Testis (tissue), 3 donors: ENCODE data around the gene HRNR. TPM values are rescaled to one million over a fixed set of nuclear protein-coding genes. Genes with fewer than 3 reads are reported as not detected.

ENCODE experiments used
- DNase-seq: peaks from one replicate; pipeline ENCODE4 v3.0.0-alpha.2; 2019
- H3K27ac ChIP-seq, 2 donors: fragments of 200-600 bp; sonication (generic); one replicate each; pipeline ENCODE4 v1.5.1; 2019
- H3K27me3 ChIP-seq: fragments of 200-600 bp; sonication (generic); one replicate; pipeline ENCODE4 v1.5.1; 2019
- H3K36me3 ChIP-seq: fragments of 200-600 bp; sonication (generic); one replicate; pipeline ENCODE4 v1.5.1; 2017; ENCODE audit warnings: low read depth; ENCODE audit errors: missing control alignments
- H3K4me1 ChIP-seq: fragments of 200-600 bp; sonication (generic); one replicate; pipeline ENCODE4 v1.5.1; 2019
- H3K4me3 ChIP-seq, 2 donors: fragments of 200-600 bp; sonication (generic); one replicate each; pipeline ENCODE4 v1.5.1; 2017 to 2019
- H3K9me3 ChIP-seq: fragments of 200-600 bp; sonication (generic); one replicate; pipeline ENCODE4 v1.5.1; 2017
- POLR2A ChIP-seq: fragments of 450-650 bp; IDR thresholded peaks from one replicate; pipeline ENCODE4 v1.6.1; 2017; ENCODE audit warnings: antibody characterized with exemption, mild to moderate bottlenecking, moderate library complexity
- WGBS, 2 donors: methylation state at CpG; one replicate each; pipeline ENCODE4 v1.1.5; 2018; 5-methylcytosine and 5-hydroxymethylcytosine counted together
- intact Hi-C: fragments of 100-400 bp; cut with DNase I; formaldehyde crosslinking; loops from one replicate; pipeline ENCODE4 v1.15.1; 2023; ENCODE audit warnings: low total_unique reads
- polyA plus RNA-seq: library from polyadenylated mRNA; stranded (reverse); fragments of 350-450 nt; fragmentation: Illumina TruSeq; extraction: RNeasy Lipid Tissue Mini Kit (QIAGEN cat#74804); gene quantifications from one replicate; pipeline ENCODE4 v1.2.3, GENCODE V29; 2014; ENCODE audit warnings: low read depth, low replicate concordance; ENCODE audit not compliant: insufficient read depth
- total RNA-seq, 2 donors: library from RNA; depleted of rRNA; stranded (reverse); fragments of >200 nt; gene quantifications; one replicate each; pipeline ENCODE4 v1.2.3, GENCODE V29; 2016
- TF ChIP-seq, protein P1 (sequence below), 3 experiments: fragments of 450-650 bp in 2 of 3; fragments of 200-600 bp in 1 of 3; sonication (generic) in 1 of 3; IDR thresholded peaks; one replicate each; pipeline ENCODE4 v1.5.1; 2016 to 2019; ENCODE audit warnings: antibody characterized with exemption in 3 of 3, mild to moderate bottlenecking in 2 of 3, moderate library complexity in 1 of 3

Gene HRNR
- total and polyA plus RNA-seq, 3 donors from 2014 or later, result 0.06 TPM; not detected in 2

DNA sequence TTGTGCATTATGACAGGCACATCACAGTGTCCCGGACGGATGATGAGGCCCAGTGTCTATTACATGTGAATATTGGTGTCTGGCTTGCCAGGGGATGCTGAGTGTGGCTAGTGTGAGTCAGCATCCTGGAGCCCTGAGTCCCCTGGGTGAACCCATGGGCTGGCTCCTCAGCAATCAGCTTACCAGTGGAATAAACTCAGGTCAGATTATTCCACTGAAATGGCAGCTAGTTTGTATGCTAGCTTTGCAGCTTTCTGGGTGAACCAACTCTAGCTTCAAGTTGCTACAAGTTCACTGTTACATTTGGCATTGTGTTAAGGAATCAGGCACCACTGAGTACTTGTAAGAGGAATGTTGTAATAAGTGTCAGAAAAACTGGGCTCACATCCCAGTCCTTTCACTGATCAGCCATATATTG is 41.0 kb downstream of the HRNR start:
- H3K27ac ChIP-seq, result no peak overlapping the region
- no peaks in the 10 kb centered on the region for H3K27me3 ChIP-seq
- no peak for TF ChIP-seq POLR2A
- TF ChIP-seq, protein P1, sequence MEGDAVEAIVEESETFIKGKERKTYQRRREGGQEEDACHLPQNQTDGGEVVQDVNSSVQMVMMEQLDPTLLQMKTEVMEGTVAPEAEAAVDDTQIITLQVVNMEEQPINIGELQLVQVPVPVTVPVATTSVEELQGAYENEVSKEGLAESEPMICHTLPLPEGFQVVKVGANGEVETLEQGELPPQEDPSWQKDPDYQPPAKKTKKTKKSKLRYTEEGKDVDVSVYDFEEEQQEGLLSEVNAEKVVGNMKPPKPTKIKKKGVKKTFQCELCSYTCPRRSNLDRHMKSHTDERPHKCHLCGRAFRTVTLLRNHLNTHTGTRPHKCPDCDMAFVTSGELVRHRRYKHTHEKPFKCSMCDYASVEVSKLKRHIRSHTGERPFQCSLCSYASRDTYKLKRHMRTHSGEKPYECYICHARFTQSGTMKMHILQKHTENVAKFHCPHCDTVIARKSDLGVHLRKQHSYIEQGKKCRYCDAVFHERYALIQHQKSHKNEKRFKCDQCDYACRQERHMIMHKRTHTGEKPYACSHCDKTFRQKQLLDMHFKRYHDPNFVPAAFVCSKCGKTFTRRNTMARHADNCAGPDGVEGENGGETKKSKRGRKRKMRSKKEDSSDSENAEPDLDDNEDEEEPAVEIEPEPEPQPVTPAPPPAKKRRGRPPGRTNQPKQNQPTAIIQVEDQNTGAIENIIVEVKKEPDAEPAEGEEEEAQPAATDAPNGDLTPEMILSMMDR (IDR thresholded peaks at IDR 0.05), result no peak
- no peaks in the 10 kb centered on the region for H3K36me3 ChIP-seq
- no peak for DNase-seq
- H3K4me3 ChIP-seq, result no peak overlapping the region
- no peaks in the 10 kb centered on the region for H3K9me3 ChIP-seq
- intact Hi-C loops, result loop anchor here (10.0 kb wide), 1 partner anchor 272 kb away; no protein-coding TSS in a partner anchor
- no peaks in the 10 kb centered on the region for H3K4me1 ChIP-seq
- 84 to 89% methylated on average over 2 of the region's 2 CpGs for WGBS, 2 donors

DNA sequence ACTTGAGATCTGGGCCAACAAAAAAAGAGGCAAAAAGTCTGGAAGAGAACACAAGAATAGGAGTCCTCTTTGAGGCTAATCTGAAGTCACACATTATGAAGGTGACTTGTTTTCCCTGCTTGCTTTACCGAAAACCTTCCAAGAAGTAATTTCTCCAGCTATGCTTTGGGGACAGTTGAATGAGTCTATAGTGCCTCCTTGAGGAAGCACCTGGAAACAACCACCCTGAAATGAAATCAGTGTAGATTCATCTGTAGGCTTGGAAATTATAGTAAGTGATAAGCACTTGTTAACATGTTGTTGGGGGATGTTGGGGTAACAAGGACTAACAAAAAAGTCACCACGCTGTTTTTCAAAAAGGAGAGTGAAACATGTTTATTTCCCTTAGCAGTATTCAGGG is 41.6 kb downstream of the HRNR start:
- Histone ChIP-seq H3K27me3 (no peaks in the 10 kb centered on the region), H3K27ac (no peak overlapping the region), H3K4me1 (no peaks in the 10 kb centered on the region), H3K36me3 (no peaks in the 10 kb centered on the region), H3K4me3 (no peak overlapping the region), H3K9me3 (no peaks in the 10 kb centered on the region)
- 71 to 72% methylated on average over 2 of the region's 2 CpGs for WGBS, 2 donors
- DNase-seq, result no peak
- TF ChIP-seq POLR2A, result no peak
- TF ChIP-seq, protein P1 (IDR thresholded peaks at IDR 0.05), result peak in 2 of 3 experiments; percentile 16 to 41
- intact Hi-C loops, result loop anchor here (10.0 kb wide), 1 partner anchor 272 kb away; no protein-coding TSS in a partner anchor

DNA sequence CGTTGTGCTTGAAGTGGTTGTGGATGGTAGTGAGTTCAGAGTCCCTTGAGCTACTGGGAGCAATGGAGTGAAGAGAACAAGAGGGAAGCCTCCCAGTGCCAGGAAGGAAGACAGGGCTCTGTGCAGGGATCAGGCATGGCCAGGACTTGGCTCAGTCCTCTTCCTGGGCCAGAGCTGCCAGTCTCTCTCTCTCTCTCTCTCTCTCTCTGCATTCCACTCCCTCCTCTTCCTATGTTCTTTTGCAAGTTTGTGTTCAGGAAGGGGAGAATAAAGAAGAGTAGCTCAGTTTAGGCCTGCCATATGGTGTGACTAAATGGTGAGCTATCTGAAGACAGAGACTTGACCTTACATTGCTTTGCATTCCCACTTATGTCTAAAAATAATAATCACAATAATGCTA is 44.4 kb downstream of the HRNR start:
- TF ChIP-seq, protein P1 (IDR thresholded peaks at IDR 0.05), result no peak
- no peak for TF ChIP-seq POLR2A
- no peaks in the 10 kb centered on the region for H3K4me1 ChIP-seq
- intact Hi-C loops, result no loop called here
- no peak overlapping the region for H3K4me3 ChIP-seq
- no peak overlapping the region for H3K27ac ChIP-seq
- no peak for DNase-seq
- 81 to 83% methylated on average over 1 of the region's 1 CpG for WGBS, 2 donors
- H3K27me3 ChIP-seq, result no peaks in the 10 kb centered on the region
- H3K36me3 ChIP-seq, result no peaks in the 10 kb centered on the region
- no peaks in the 10 kb centered on the region for H3K9me3 ChIP-seq

DNA sequence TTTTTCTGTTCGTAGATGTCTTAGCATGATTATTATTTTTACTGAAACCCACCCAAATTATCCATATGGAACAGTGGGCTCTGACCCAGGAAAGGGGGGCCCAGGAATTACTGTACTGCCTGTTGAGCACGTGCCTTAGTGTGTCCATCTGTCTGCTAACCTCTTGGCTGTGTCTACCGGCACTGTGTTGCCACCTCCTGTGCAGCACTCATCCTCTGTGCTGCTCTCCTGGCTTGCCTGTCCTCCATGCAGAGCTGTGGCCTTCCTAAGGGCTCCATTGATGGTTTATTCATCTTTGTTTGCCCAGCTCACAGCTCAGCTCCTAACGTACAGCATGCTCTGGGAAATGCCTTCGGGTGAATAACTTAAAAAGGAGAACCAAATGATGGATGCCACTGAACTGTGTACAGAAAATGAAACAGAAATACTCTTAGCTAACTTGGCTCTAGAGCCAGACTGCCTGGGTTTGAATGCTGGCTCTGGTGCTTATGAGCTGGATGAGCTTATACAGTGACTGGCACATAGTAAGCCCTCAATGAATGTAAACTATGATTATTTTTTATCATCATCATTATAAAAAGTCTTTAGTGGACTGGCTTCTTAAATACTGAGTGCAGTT is 53.6 kb downstream of the HRNR start:
- DNase-seq, result no peak
- no peaks in the 10 kb centered on the region for H3K9me3 ChIP-seq
- H3K27me3 ChIP-seq, result no peaks in the 10 kb centered on the region
- 78 to 81% methylated on average over 5 of the region's 5 CpGs for WGBS, 2 donors
- no peaks in the 10 kb centered on the region for H3K36me3 ChIP-seq
- H3K27ac ChIP-seq, result no peak overlapping the region
- TF ChIP-seq, protein P1 (IDR thresholded peaks at IDR 0.05), result no peak
- TF ChIP-seq POLR2A, result no peak
- H3K4me1 ChIP-seq, result peaks cover 3% of the 10 kb centered on the region
- intact Hi-C loops, result no loop called here
- no peak overlapping the region for H3K4me3 ChIP-seq
